ENCODE data around the gene TPK1. TPM values are rescaled to one million over a fixed set of nuclear protein-coding genes. Genes with fewer than 3 reads are reported as not detected.
A peak's percentile ranks its signal among the peaks of the same experiment; 100 is the strongest.
"Not testable (repeated sequence)": the region's sequence is repeated elsewhere in the genome, so short reads cannot be mapped to it uniquely, and the experiment has no call there.

TPK1 gene
- total and polyA plus RNA-seq, 4 donors, result 3.5 to 15.5 (median 7.8) TPM

DNA sequence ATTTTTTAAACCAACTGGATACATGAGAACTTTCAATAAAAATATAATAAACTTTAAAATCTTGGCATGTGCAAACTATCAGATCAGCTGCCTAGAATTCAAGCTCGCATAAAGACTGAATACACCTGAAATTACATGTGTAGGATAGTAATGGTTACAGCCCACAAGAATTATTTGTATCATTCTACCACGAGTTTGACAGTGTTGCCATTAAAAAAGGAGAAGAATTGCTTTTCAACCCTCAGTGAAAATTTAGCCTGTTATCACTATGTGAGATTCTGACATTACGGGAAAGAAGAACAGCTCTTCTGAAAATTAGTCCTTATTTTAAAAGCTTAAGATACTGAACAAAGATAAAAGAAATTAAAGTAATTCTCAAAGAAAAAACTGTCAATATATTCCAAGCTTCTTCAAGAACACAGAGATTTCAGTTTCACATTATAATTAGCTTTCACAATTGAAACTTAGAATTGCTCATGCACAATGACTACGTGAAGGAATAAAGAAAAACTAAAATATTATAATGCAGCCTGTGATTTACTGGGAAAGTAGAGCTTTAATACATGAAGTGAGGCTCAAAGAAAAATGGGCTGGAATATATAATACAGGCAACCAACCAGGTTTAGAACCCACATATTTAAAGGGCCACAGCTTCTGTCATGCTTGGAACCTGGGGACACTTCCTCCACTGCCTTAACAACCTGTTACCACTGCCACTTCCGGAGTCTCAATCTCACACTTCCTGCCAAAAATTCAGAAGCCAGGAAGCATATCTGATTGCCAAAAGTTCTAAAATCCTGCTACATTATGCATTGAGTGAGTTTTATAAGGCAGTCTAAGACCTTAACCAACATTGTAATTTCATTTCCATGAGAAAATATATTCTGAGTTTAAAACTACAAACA lies 23.2 kb downstream of the TPK1 start:
- H3K36me3 ChIP-seq (ENCODE audit: control insufficient read depth, insufficient read depth, low read length), result no peaks in the 10 kb centered on the region
- no peak for DNase-seq (ENCODE audit: low read depth in 4 of 6, low spot score in 6 of 6)
- H3K9me3 ChIP-seq (ENCODE audit: control insufficient read depth, insufficient read depth, low read length), result no peaks in the 10 kb centered on the region
- no peak overlapping the region for H3K27ac ChIP-seq (ENCODE audit: low read depth, low read length)
- H3K4me3 ChIP-seq (ENCODE audit: low read depth, low read length), result no peak overlapping the region
- no peaks in the 10 kb centered on the region for H3K4me1 ChIP-seq (ENCODE audit: control insufficient read depth, insufficient read depth, low read length)
- H3K27me3 ChIP-seq (ENCODE audit: control insufficient read depth, insufficient read depth, low read length), result no peaks in the 10 kb centered on the region
- no CpG with 5 or more reads among the region's 5 CpGs for WGBS (ENCODE audit: insufficient coverage)

- 83% methylated on average over 1 of the region's 5 CpGs for WGBS (ENCODE audit: insufficient coverage)
- H3K9me3 ChIP-seq (ENCODE audit: control insufficient read depth, insufficient read depth, low read length), result peaks cover 3% of the 10 kb centered on the region
These were observed 30.1 kb downstream of the TPK1 start for GRCh38 chr7:144805627-144806239.

DNA sequence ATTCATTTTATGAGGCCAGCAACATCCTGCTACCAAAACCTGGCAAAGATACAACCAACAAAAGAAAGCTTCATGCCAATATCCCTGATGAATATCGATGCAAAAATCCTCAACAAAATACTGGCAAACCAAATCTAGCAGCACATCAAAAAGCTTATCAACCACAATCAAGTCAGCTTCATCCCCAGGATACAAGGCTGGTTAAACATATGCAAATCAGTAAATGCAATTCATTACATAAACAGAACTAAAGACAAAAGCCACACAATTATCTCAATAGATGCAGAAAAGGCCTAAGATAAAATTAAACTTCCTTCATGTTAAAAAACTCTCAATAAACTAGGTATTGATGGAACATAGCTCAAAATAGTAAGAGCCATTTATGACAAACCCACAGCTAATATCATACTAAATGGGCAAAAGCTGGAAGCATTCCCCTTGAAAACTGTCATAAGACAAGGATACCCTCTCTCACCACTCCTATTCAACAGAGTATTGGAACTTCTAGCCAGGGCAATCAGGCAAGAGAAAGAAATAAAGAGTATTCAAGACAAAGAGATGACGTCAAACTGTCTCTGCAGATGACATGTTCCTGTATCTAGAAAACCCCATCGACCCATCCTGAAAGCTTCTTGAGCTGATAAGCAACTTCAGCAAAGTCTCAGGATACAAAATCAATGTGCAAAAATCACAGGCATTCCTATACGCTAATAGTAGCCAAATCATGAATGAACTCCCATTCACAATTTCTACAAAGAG lies 35.0 kb downstream of the TPK1 start:
- not testable (repeated sequence) for H3K27me3 ChIP-seq (ENCODE audit: control insufficient read depth, insufficient read depth, low read length); H3K36me3 ChIP-seq (ENCODE audit: control insufficient read depth, insufficient read depth, low read length); H3K9me3 ChIP-seq (ENCODE audit: control insufficient read depth, insufficient read depth, low read length); DNase-seq (ENCODE audit: low read depth in 4 of 6, low spot score in 6 of 6); H3K4me1 ChIP-seq (ENCODE audit: control insufficient read depth, insufficient read depth, low read length); H3K27ac ChIP-seq (ENCODE audit: low read depth, low read length); H3K4me3 ChIP-seq (ENCODE audit: low read depth, low read length)
- WGBS (ENCODE audit: insufficient coverage), result 85% methylated on average over 4 of the region's 4 CpGs

More at GRCh38 chr7:144805627-144806239, 30.1 kb downstream of the TPK1 start:
- no peaks in the 10 kb centered on the region for H3K4me1 ChIP-seq (ENCODE audit: control insufficient read depth, insufficient read depth, low read length)
- H3K27ac ChIP-seq (ENCODE audit: low read depth, low read length), result no peak overlapping the region
- H3K27me3 ChIP-seq (ENCODE audit: control insufficient read depth, insufficient read depth, low read length), result no peaks in the 10 kb centered on the region
- no peak for DNase-seq (ENCODE audit: low read depth in 4 of 6, low spot score in 6 of 6)
- H3K36me3 ChIP-seq (ENCODE audit: control insufficient read depth, insufficient read depth, low read length), result no peaks in the 10 kb centered on the region
- no peak overlapping the region for H3K4me3 ChIP-seq (ENCODE audit: low read depth, low read length)

- Histone ChIP-seq H3K4me1 (ENCODE audit: control insufficient read depth, insufficient read depth, low read length) (no peaks in the 10 kb centered on the region), H3K27me3 (ENCODE audit: control insufficient read depth, insufficient read depth, low read length) (no peaks in the 10 kb centered on the region), H3K9me3 (ENCODE audit: control insufficient read depth, insufficient read depth, low read length) (no peaks in the 10 kb centered on the region), H3K27ac (ENCODE audit: low read depth, low read length) (no peak overlapping the region), H3K36me3 (ENCODE audit: control insufficient read depth, insufficient read depth, low read length) (no peaks in the 10 kb centered on the region), H3K4me3 (ENCODE audit: low read depth, low read length) (no peak overlapping the region)
- WGBS (ENCODE audit: insufficient coverage), result 93% methylated on average over 4 of the region's 5 CpGs
- no peak for DNase-seq (ENCODE audit: low read depth in 4 of 6, low spot score in 6 of 6)
These were observed 38.9 kb downstream of the TPK1 start for GRCh38 chr7:144796919-144797318.

DNA sequence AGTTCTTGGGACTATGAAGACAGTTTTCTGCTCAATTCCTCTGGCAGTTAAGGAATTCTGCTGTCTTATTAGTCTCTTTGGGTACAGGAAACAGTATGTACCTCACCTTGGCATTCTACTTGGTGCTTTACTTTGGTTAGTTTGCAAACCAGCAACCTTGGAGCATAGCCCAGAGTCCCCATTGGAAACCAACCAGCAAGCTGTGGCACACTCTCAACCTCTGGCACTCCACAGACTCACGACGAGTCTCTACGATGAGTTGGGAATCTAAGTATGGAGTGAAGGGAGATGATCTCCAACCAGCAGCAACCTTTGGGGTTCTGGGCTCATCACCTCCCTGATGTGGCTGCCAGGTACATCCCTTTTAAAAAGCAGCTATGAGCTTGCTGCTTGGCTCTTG lies 43.8 kb downstream of the TPK1 start:
- DNase-seq (ENCODE audit: low read depth in 4 of 6, low spot score in 6 of 6), result no peak
- H3K4me1 ChIP-seq (ENCODE audit: control insufficient read depth, insufficient read depth, low read length), result no peaks in the 10 kb centered on the region
- H3K36me3 ChIP-seq (ENCODE audit: control insufficient read depth, insufficient read depth, low read length), result no peaks in the 10 kb centered on the region
- H3K4me3 ChIP-seq (ENCODE audit: low read depth, low read length), result no peak overlapping the region
- WGBS (ENCODE audit: insufficient coverage), result no CpG with 5 or more reads among the region's 3 CpGs
- no peak overlapping the region for H3K27ac ChIP-seq (ENCODE audit: low read depth, low read length)
- no peaks in the 10 kb centered on the region for H3K9me3 ChIP-seq (ENCODE audit: control insufficient read depth, insufficient read depth, low read length)
- H3K27me3 ChIP-seq (ENCODE audit: control insufficient read depth, insufficient read depth, low read length), result no peaks in the 10 kb centered on the region

- 90% methylated on average over 1 of the region's 2 CpGs for WGBS (ENCODE audit: insufficient coverage)
- H3K36me3 ChIP-seq (ENCODE audit: control insufficient read depth, insufficient read depth, low read length), result no peaks in the 10 kb centered on the region
These were observed 44.4 kb downstream of the TPK1 start for GRCh38 chr7:144791488-144791887.

DNA sequence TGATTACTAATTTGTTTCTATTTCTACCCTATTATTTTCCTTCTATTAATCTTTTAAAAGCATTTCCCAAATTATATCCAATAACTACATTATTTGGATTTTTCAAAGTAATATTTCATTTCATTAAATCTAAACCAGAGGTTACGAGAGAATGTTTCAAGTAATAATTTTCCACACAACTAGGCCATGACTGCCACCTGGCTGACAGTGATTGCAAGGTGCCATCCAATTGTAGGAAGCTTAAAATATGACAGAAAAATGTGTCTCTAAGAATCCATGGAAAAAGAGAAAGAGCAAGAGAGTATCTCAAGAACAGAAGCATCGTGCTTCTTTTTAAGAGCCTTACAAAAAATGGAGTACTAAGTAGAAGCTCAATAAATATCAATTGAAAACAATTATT lies 48.7 kb downstream of the TPK1 start:
- H3K27ac ChIP-seq (ENCODE audit: low read depth, low read length), result no peak overlapping the region
- no peaks in the 10 kb centered on the region for H3K4me1 ChIP-seq (ENCODE audit: control insufficient read depth, insufficient read depth, low read length)
- H3K27me3 ChIP-seq (ENCODE audit: control insufficient read depth, insufficient read depth, low read length), result no peaks in the 10 kb centered on the region
- DNase-seq (ENCODE audit: low read depth in 4 of 6, low spot score in 6 of 6), result peak in 1 of 6 donors; percentile 13
- no peaks in the 10 kb centered on the region for H3K9me3 ChIP-seq (ENCODE audit: control insufficient read depth, insufficient read depth, low read length)
- H3K4me3 ChIP-seq (ENCODE audit: low read depth, low read length), result no peak overlapping the region
- WGBS (ENCODE audit: insufficient coverage), result no CpG with 5 or more reads among the region's 2 CpGs
- H3K36me3 ChIP-seq (ENCODE audit: control insufficient read depth, insufficient read depth, low read length), result no peaks in the 10 kb centered on the region

More at GRCh38 chr7:144791488-144791887, 44.4 kb downstream of the TPK1 start:
- Histone ChIP-seq H3K27ac (ENCODE audit: low read depth, low read length) (no peak overlapping the region), H3K4me1 (ENCODE audit: control insufficient read depth, insufficient read depth, low read length) (no peaks in the 10 kb centered on the region), H3K4me3 (ENCODE audit: low read depth, low read length) (no peak overlapping the region), H3K9me3 (ENCODE audit: control insufficient read depth, insufficient read depth, low read length) (no peaks in the 10 kb centered on the region), H3K27me3 (ENCODE audit: control insufficient read depth, insufficient read depth, low read length) (no peaks in the 10 kb centered on the region)
- DNase-seq (ENCODE audit: low read depth in 4 of 6, low spot score in 6 of 6), result no peak

GRCh38 chr7:144786522-144786921 lies 49.3 kb downstream of the TPK1 start:
- no peak for DNase-seq (ENCODE audit: low read depth in 4 of 6, low spot score in 6 of 6)
- no peaks in the 10 kb centered on the region for H3K4me1 ChIP-seq (ENCODE audit: control insufficient read depth, insufficient read depth, low read length)
- WGBS (ENCODE audit: insufficient coverage), result 69% methylated on average over 2 of the region's 2 CpGs
- H3K4me3 ChIP-seq (ENCODE audit: low read depth, low read length), result no peak overlapping the region
- no peaks in the 10 kb centered on the region for H3K27me3 ChIP-seq (ENCODE audit: control insufficient read depth, insufficient read depth, low read length)
- no peak overlapping the region for H3K27ac ChIP-seq (ENCODE audit: low read depth, low read length)
- no peaks in the 10 kb centered on the region for H3K36me3 ChIP-seq (ENCODE audit: control insufficient read depth, insufficient read depth, low read length)
- H3K9me3 ChIP-seq (ENCODE audit: control insufficient read depth, insufficient read depth, low read length), result no peaks in the 10 kb centered on the region

DNA sequence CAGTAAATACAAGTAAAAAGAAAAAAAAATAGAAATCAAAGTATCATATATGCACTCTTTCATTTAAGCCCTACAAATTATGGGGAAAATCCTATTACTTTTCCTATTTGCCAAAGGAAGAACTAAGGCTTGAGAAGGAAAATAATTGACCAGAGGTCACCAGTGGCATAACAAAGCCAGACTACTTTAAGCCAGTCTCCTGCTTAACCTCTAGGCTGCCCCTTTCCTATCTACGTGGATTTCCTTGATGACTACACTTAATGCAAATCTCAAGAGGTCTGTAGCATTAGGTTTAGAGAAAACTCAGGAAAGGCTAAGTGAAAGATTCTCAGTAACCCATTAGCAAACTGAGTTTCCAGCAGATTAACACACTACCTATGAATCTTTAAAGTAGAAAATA lies 49.8 kb downstream of the TPK1 start:
- H3K4me1 ChIP-seq (ENCODE audit: control insufficient read depth, insufficient read depth, low read length), result no peaks in the 10 kb centered on the region
- no peaks in the 10 kb centered on the region for H3K9me3 ChIP-seq (ENCODE audit: control insufficient read depth, insufficient read depth, low read length)
- no peaks in the 10 kb centered on the region for H3K27me3 ChIP-seq (ENCODE audit: control insufficient read depth, insufficient read depth, low read length)
- H3K27ac ChIP-seq (ENCODE audit: low read depth, low read length), result no peak overlapping the region
- no peaks in the 10 kb centered on the region for H3K36me3 ChIP-seq (ENCODE audit: control insufficient read depth, insufficient read depth, low read length)
- no CpG with 5 or more reads among the region's 1 CpG for WGBS (ENCODE audit: insufficient coverage)
- no peak overlapping the region for H3K4me3 ChIP-seq (ENCODE audit: low read depth, low read length)
- DNase-seq (ENCODE audit: low read depth in 4 of 6, low spot score in 6 of 6), result no peak

Data from spinal cord (tissue), 10 donors.